CD4-positive, alpha-beta memory T cell (primary cell): ENCODE measurements around the gene CDC26. TPM values are rescaled to one million over a fixed set of nuclear protein-coding genes. Genes with fewer than 3 reads are reported as not detected.

Experiments
- CTCF ChIA-PET: fragments of 350-600 bp; sonication (Branson Sonifier 250); formaldehyde crosslinking; loops from one replicate; lab custom pipeline; 2021; ENCODE audit warnings: inconsistent platforms; ENCODE audit not compliant: partially characterized antibody; lab: Charles Lee
- POLR2A ChIA-PET: fragments of 350-600 bp; sonication (Branson Sonifier 250); formaldehyde crosslinking; loops from one replicate; lab custom pipeline; 2021; ENCODE audit not compliant: partially characterized antibody; lab: Charles Lee
- DNase-seq, 5 donors: peaks; one replicate each; pipeline versions ENCODE4 v3.0.0 to v3.0.0-alpha.2; 2020 to 2022; ENCODE audit warnings: mixed read lengths in 1 of 5
- H3K27ac ChIP-seq: one replicate; pipeline ENCODE4 v1.7.0; 2013; ENCODE audit warnings: low read depth, low read length
- H3K27me3 ChIP-seq: 2 replicates; pipeline ENCODE4 v1.7.0; 2013; ENCODE audit warnings: mild to moderate bottlenecking, low read length, moderate library complexity; ENCODE audit not compliant: insufficient read depth
- H3K36me3 ChIP-seq: 2 replicates; pipeline ENCODE4 v1.7.0; 2013; ENCODE audit warnings: mild to moderate bottlenecking, low read length, moderate library complexity; ENCODE audit not compliant: insufficient read depth
- H3K4me1 ChIP-seq: 2 replicates; pipeline ENCODE4 v1.7.0; 2013; ENCODE audit warnings: mild to moderate bottlenecking, low read length, moderate library complexity; ENCODE audit not compliant: insufficient read depth
- H3K4me3 ChIP-seq, 2 donors: one replicate each; pipeline ENCODE4 v1.7.0; 2013; ENCODE audit warnings: low read length in 2 of 2, mild to moderate bottlenecking in 1 of 2
- H3K9me3 ChIP-seq, 2 donors: one replicate each; pipeline ENCODE4 v1.7.0; 2013; ENCODE audit warnings: low read length in 2 of 2, control low read depth in 1 of 2; ENCODE audit not compliant: control insufficient read depth in 1 of 2
- H3K27ac Mint-ChIP-seq, 7 donors: one replicate each; pipeline ENCODE4 v1.8.0; 2020 to 2021; ENCODE audit warnings: mixed read lengths in 7 of 7, mild to moderate bottlenecking in 6 of 7, inconsistent platforms in 3 of 7, moderate library complexity in 3 of 7
- H3K27me3 Mint-ChIP-seq, 2 donors: one replicate each; pipeline ENCODE4 v1.8.0; 2020 to 2021; ENCODE audit warnings: mixed read lengths in 2 of 2
- H3K36me3 Mint-ChIP-seq, 2 donors: one replicate each; pipeline ENCODE4 v1.8.0; 2020 to 2021; ENCODE audit warnings: mixed read lengths in 2 of 2, inconsistent platforms in 1 of 2, mild to moderate bottlenecking in 1 of 2
- H3K4me1 Mint-ChIP-seq, 4 donors: one replicate each; pipeline ENCODE4 v1.8.0; 2020 to 2021; ENCODE audit warnings: mixed read lengths in 4 of 4, mild to moderate bottlenecking in 1 of 4
- H3K4me3 Mint-ChIP-seq, 8 donors: one replicate each; pipeline ENCODE4 v1.8.0; 2020 to 2021; ENCODE audit warnings: mixed read lengths in 8 of 8, mild to moderate bottlenecking in 7 of 8, moderate library complexity in 6 of 8, inconsistent platforms in 3 of 8
- H3K9me3 Mint-ChIP-seq, 8 donors: one replicate each; pipeline ENCODE4 v1.8.0; 2020 to 2021; ENCODE audit warnings: mixed read lengths in 8 of 8, mild to moderate bottlenecking in 5 of 8, inconsistent platforms in 3 of 8, moderate library complexity in 1 of 8
- intact Hi-C: fragments of 100-400 bp; cut with micrococcal nuclease; formaldehyde crosslinking; loops from one replicate; pipeline ENCODE4 v1.15.1; 2023
- polyA plus RNA-seq, 2 donors: library from polyadenylated mRNA; unstranded; fragments of 300-500 nt; fragmentation: Illumina TruSeq; gene quantifications; one replicate each; pipeline ENCODE4 v1.2.3, GENCODE V29; 2021
- total RNA-seq, 2 experiments: library from RNA; stranded (reverse); gene quantifications; one replicate each; pipeline ENCODE4 v1.2.3, GENCODE V29; 2021

The CDC26 gene
- total and polyA plus RNA-seq, 4 experiments from 2014 or later, result 44.4 to 213 (median 98.0) TPM

GRCh38 chr9:113293285-113293878, 18.0 kb upstream of the CDC26 start:
- no peak for DNase-seq
- Mint-ChIP-seq H3K27ac (peak overlapping the region in 4 of 7 donors; percentile 11 to 64 (median 18)), H3K4me1 (no peaks in the 10 kb centered on the region), H3K4me3 (no peak overlapping the region), H3K36me3 (peaks cover 35 to 49% of the 10 kb centered on the region in 2 donors), H3K27me3 (no peaks in the 10 kb centered on the region), H3K9me3 (peaks cover 0 to 3% (median 0%) of the 10 kb centered on the region in 8 donors)
- no peaks in the 10 kb centered on the region for H3K27me3 ChIP-seq
- no peaks in the 10 kb centered on the region for H3K9me3 ChIP-seq
- H3K27ac ChIP-seq, result no peak overlapping the region
- H3K4me3 ChIP-seq, result no peak overlapping the region
- peaks cover 41% of the 10 kb centered on the region for H3K36me3 ChIP-seq
- no peaks in the 10 kb centered on the region for H3K4me1 ChIP-seq
- CTCF ChIA-PET, result interaction anchor here (1.0 kb wide), 1 partner anchor 365 kb away, joined by 3 read pairs; no protein-coding TSS in a partner anchor
- intact Hi-C loops, result no loop called here
- POLR2A ChIA-PET, result no interaction called here

GRCh38 chr9:113290052-113290607, 14.8 kb upstream of the CDC26 start:
- Mint-ChIP-seq H3K27me3 (no peaks in the 10 kb centered on the region), H3K27ac (no peak overlapping the region), H3K9me3 (peaks cover 0 to 3% (median 0%) of the 10 kb centered on the region in 8 donors), H3K4me1 (no peaks in the 10 kb centered on the region), H3K36me3 (peaks cover 56 to 70% of the 10 kb centered on the region in 2 donors), H3K4me3 (no peak overlapping the region)
- CTCF ChIA-PET, result interaction anchor here (1.6 kb wide), 1 partner anchor 156 kb away, joined by 3 read pairs; no protein-coding TSS in a partner anchor
- peaks cover 68% of the 10 kb centered on the region for H3K36me3 ChIP-seq
- no peak overlapping the region for H3K27ac ChIP-seq
- intact Hi-C loops, result no loop called here
- no peak overlapping the region for H3K4me3 ChIP-seq
- POLR2A ChIA-PET, result no interaction called here
- no peak for DNase-seq
- no peaks in the 10 kb centered on the region for H3K9me3 ChIP-seq
- no peaks in the 10 kb centered on the region for H3K27me3 ChIP-seq
- no peaks in the 10 kb centered on the region for H3K4me1 ChIP-seq

GRCh38 chr9:113289091-113289490, 13.7 kb upstream of the CDC26 start:
- H3K4me3 Mint-ChIP-seq, result no peak overlapping the region
- H3K27me3 Mint-ChIP-seq, result no peaks in the 10 kb centered on the region
- Histone ChIP-seq H3K4me3 (no peak overlapping the region), H3K27ac (no peak overlapping the region), H3K36me3 (peaks cover 78% of the 10 kb centered on the region), H3K27me3 (no peaks in the 10 kb centered on the region), H3K9me3 (no peaks in the 10 kb centered on the region), H3K4me1 (no peaks in the 10 kb centered on the region)
- intact Hi-C loops, result no loop called here
- CTCF ChIA-PET, result interaction anchor here (1.6 kb wide), 1 partner anchor 157 kb away, joined by 3 read pairs; no protein-coding TSS in a partner anchor
- peaks cover 64 to 80% of the 10 kb centered on the region in 2 donors for H3K36me3 Mint-ChIP-seq
- H3K4me1 Mint-ChIP-seq, result peaks cover 0 to 2% (median 0%) of the 10 kb centered on the region in 4 donors
- no peak for DNase-seq
- POLR2A ChIA-PET, result no interaction called here
- H3K9me3 Mint-ChIP-seq, result no peaks in the 10 kb centered on the region
- H3K27ac Mint-ChIP-seq, result peak overlapping the region in 1 of 7 donors; percentile 3

GRCh38 chr9:113281356-113281755, 6.0 kb upstream of the CDC26 start:
- CTCF ChIA-PET, result no interaction called here
- POLR2A ChIA-PET, result no interaction called here
- H3K27ac ChIP-seq, result no peak overlapping the region
- peaks cover 63 to 70% of the 10 kb centered on the region in 2 donors for H3K36me3 Mint-ChIP-seq
- H3K27me3 ChIP-seq, result no peaks in the 10 kb centered on the region
- no peak overlapping the region for H3K4me3 ChIP-seq
- no peak overlapping the region for H3K4me3 Mint-ChIP-seq
- H3K4me1 Mint-ChIP-seq, result peaks cover 15 to 18% (median 16%) of the 10 kb centered on the region in 4 donors
- intact Hi-C loops, result no loop called here
- H3K9me3 ChIP-seq, result no peaks in the 10 kb centered on the region
- H3K27me3 Mint-ChIP-seq, result no peaks in the 10 kb centered on the region
- H3K36me3 ChIP-seq, result peaks cover 62% of the 10 kb centered on the region
- no peak for DNase-seq
- no peaks in the 10 kb centered on the region for H3K9me3 Mint-ChIP-seq
- H3K4me1 ChIP-seq, result peaks cover 8% of the 10 kb centered on the region
- peak overlapping the region in 4 of 7 donors; percentile 15 to 85 (median 68) for H3K27ac Mint-ChIP-seq

GRCh38 chr9:113278840-113279239, 3.5 kb upstream of the CDC26 start:
- ChIA-PET POLR2A (no interaction called here), CTCF (no interaction called here)
- H3K27me3 ChIP-seq, result no peaks in the 10 kb centered on the region
- no peaks in the 10 kb centered on the region for H3K9me3 ChIP-seq
- no peak overlapping the region for H3K4me3 Mint-ChIP-seq
- H3K9me3 Mint-ChIP-seq, result no peaks in the 10 kb centered on the region
- H3K4me1 ChIP-seq, result peaks cover 20% of the 10 kb centered on the region
- no peaks in the 10 kb centered on the region for H3K27me3 Mint-ChIP-seq
- intact Hi-C loops, result loop anchor here (5.0 kb wide), 1 partner anchor 562 kb away; the partner anchor contains the start of gene INIP
- DNase-seq, result no peak
- peaks cover 42% of the 10 kb centered on the region for H3K36me3 ChIP-seq
- H3K36me3 Mint-ChIP-seq, result peaks cover 49 to 57% of the 10 kb centered on the region in 2 donors
- peak overlapping the region in 6 of 7 donors; percentile 28 to 60 (median 50) for H3K27ac Mint-ChIP-seq
- no peak overlapping the region for H3K4me3 ChIP-seq
- H3K4me1 Mint-ChIP-seq, result peaks cover 15 to 22% (median 20%) of the 10 kb centered on the region in 4 donors
- H3K27ac ChIP-seq, result no peak overlapping the region

GRCh38 chr9:113274474-113275156, 757 bp downstream of the CDC26 start:
- Histone ChIP-seq H3K4me3 (peak overlapping the region; percentile 86 to 92), H3K36me3 (peaks cover 41% of the 10 kb centered on the region), H3K27me3 (no peaks in the 10 kb centered on the region), H3K4me1 (peaks cover 26% of the 10 kb centered on the region), H3K27ac (peak overlapping the region; percentile 93), H3K9me3 (no peaks in the 10 kb centered on the region)
- peak; percentile 57 to 66 (median 62) for DNase-seq
- H3K9me3 Mint-ChIP-seq, result no peaks in the 10 kb centered on the region
- H3K27me3 Mint-ChIP-seq, result no peaks in the 10 kb centered on the region
- H3K4me3 Mint-ChIP-seq, result no peak overlapping the region
- peaks cover 9 to 26% (median 19%) of the 10 kb centered on the region in 4 donors for H3K4me1 Mint-ChIP-seq
- no peak overlapping the region for H3K27ac Mint-ChIP-seq
- H3K36me3 Mint-ChIP-seq, result peaks cover 37 to 49% of the 10 kb centered on the region in 2 donors
- ChIA-PET POLR2A (interaction anchor here (0.6 to 2.9 kb wide), 19 partner anchors 10 to 1267 kb away, joined by 3 to 26 read pairs (median 5); partner anchors contain the start of genes ALAD, BSPRY, C9orf43 and FKBP15), CTCF (interaction anchor here (0.7 to 7.1 kb wide), 35 partner anchors 9 to 392 kb away, joined by 3 to 137 read pairs (median 5); partner anchors contain the start of genes ALAD, BSPRY, C9orf43 and FKBP15)
- intact Hi-C loops, result loop anchor here (1.0 to 5.0 kb wide), 11 partner anchors 53 to 1792 kb away; partner anchors contain the start of genes ALAD, C9orf43, FKBP15 and INIP
